Right lobe of liver (tissue), 6 donors: ENCODE measurements around the gene HIGD2A. TPM values are rescaled to one million over a fixed set of nuclear protein-coding genes. Genes with fewer than 3 reads are reported as not detected.

ENCODE experiments used
- ATAC-seq, 4 donors: fragments of 200-7000 bp; cut with Tn5 transposase; one replicate each; pipeline ENCODE4 v1.9.1; 2020; ENCODE audit warnings: mild to moderate bottlenecking in 4 of 4, moderate library complexity in 4 of 4
- DNase-seq, 3 donors: peaks; one replicate each; pipeline ENCODE4 v3.0.0-alpha.2; 2020
- H3K27ac ChIP-seq, 3 donors: fragments of 200-600 bp; one replicate each; pipeline ENCODE4 v1.8.0; 2022
- H3K27me3 ChIP-seq, 2 donors: fragments of 200-600 bp; one replicate each; pipeline ENCODE4 v1.8.0; 2022
- H3K36me3 ChIP-seq, 4 donors: fragments of 200-600 bp; sonication (generic) in 1 of 4; one replicate each; pipeline versions ENCODE4 v1.5.1 to v1.8.0; 2017 to 2022; ENCODE audit warnings: control low read depth in 1 of 4
- H3K4me1 ChIP-seq, 4 donors: fragments of 200-600 bp; sonication (generic) in 1 of 4; one replicate each; pipeline versions ENCODE4 v1.5.1 to v1.8.0; 2017 to 2022; ENCODE audit warnings: control low read depth in 1 of 4
- H3K4me3 ChIP-seq, 3 donors: fragments of 200-600 bp; one replicate each; pipeline ENCODE4 v1.8.0; 2022
- H3K9me3 ChIP-seq, 4 donors: fragments of 200-600 bp; sonication (generic) in 1 of 4; one replicate each; pipeline versions ENCODE4 v1.5.1 to v1.8.0; 2017 to 2022; ENCODE audit warnings: control low read depth in 1 of 4
- POLR2A ChIP-seq: fragments of 450-650 bp; IDR thresholded peaks from one replicate; pipeline ENCODE4 v1.6.1; 2017; ENCODE audit warnings: antibody characterized with exemption, mild to moderate bottlenecking
- WGBS: methylation state at CpG from one replicate; pipeline ENCODE4 v1.1.6; 2018; ENCODE audit warnings: low coverage, low lambda C conversion rate; ENCODE audit not compliant: insufficient coverage; ENCODE audit errors: missing lambda C conversion rate; 5-methylcytosine and 5-hydroxymethylcytosine counted together
- intact Hi-C, 2 donors: fragments of 100-400 bp; cut with DNase I; formaldehyde crosslinking; loops; one replicate each; pipeline versions ENCODE4 v1.11.2 to v1.14.1; 2022
- total RNA-seq, 6 experiments: library from RNA; depleted of rRNA in 2 of 6; stranded (reverse); fragments of >200 nt in 2 of 6; fragmentation: NEBNext Ultra II Directional in 3 of 6; extraction: Animal tissue kit (Norgen Biotek cat#: 25700) in 3 of 6; gene quantifications; one replicate each; pipeline versions ENCODE4 v1.1.0 to v1.2.4, GENCODE V29; 2016 to 2023
- TF ChIP-seq, protein P1 (sequence below), 4 donors: fragments of 200-600 bp in 3 of 4; fragments of 450-650 bp in 1 of 4; IDR thresholded peaks; one replicate each; pipeline versions ENCODE4 v1.5.1 to v1.8.0; 2016 to 2022; ENCODE audit warnings: antibody characterized with exemption in 4 of 4, mild to moderate bottlenecking in 2 of 4
- donor health status: DM: no; HTN: yes; CAD: no.
- donor health status: DM: no; HTN: no; CAD: no.
- donor health status: DM: no; HTN: no; CAD: no.
- donor health status: DM: no; HTN: yes; CAD: no.
- donor health status: DM: no; HTN: yes; CAD: no.

HIGD2A gene
- total RNA-seq, 6 experiments from 2014 or later: 39.0 to 107 (median 56.5) TPM

- DNase-seq (no peak), ATAC-seq (no peak)
- intact Hi-C loops: no loop called here
- Histone ChIP-seq H3K9me3 (no peaks in the 10 kb centered on the region), H3K4me1 (no peaks in the 10 kb centered on the region), H3K36me3 (no peaks in the 10 kb centered on the region), H3K27ac (no peak overlapping the region), H3K27me3 (no peaks in the 10 kb centered on the region), H3K4me3 (no peak overlapping the region)
- TF ChIP-seq, protein P1, sequence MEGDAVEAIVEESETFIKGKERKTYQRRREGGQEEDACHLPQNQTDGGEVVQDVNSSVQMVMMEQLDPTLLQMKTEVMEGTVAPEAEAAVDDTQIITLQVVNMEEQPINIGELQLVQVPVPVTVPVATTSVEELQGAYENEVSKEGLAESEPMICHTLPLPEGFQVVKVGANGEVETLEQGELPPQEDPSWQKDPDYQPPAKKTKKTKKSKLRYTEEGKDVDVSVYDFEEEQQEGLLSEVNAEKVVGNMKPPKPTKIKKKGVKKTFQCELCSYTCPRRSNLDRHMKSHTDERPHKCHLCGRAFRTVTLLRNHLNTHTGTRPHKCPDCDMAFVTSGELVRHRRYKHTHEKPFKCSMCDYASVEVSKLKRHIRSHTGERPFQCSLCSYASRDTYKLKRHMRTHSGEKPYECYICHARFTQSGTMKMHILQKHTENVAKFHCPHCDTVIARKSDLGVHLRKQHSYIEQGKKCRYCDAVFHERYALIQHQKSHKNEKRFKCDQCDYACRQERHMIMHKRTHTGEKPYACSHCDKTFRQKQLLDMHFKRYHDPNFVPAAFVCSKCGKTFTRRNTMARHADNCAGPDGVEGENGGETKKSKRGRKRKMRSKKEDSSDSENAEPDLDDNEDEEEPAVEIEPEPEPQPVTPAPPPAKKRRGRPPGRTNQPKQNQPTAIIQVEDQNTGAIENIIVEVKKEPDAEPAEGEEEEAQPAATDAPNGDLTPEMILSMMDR (IDR thresholded peaks at IDR 0.05): no peak
- TF ChIP-seq POLR2A: no peak
- WGBS: 74% methylated on average over 1 of the region's 1 CpG
Observed at GRCh38 chr5:176426876-176427275, 38.3 kb downstream of the HIGD2A start.

- TF ChIP-seq, protein P1 (IDR thresholded peaks at IDR 0.05): no peak
- no peak for TF ChIP-seq POLR2A
- DNase-seq: peak in 1 of 3 donors; percentile 1
- 68% methylated on average over 4 of the region's 4 CpGs for WGBS
- Histone ChIP-seq H3K27ac (no peak overlapping the region), H3K36me3 (no peaks in the 10 kb centered on the region), H3K4me3 (no peak overlapping the region), H3K4me1 (no peaks in the 10 kb centered on the region), H3K27me3 (no peaks in the 10 kb centered on the region), H3K9me3 (no peaks in the 10 kb centered on the region)
- no peak for ATAC-seq
- intact Hi-C loops: no loop called here
Observed at GRCh38 chr5:176427971-176428370, 39.4 kb downstream of the HIGD2A start.

DNA sequence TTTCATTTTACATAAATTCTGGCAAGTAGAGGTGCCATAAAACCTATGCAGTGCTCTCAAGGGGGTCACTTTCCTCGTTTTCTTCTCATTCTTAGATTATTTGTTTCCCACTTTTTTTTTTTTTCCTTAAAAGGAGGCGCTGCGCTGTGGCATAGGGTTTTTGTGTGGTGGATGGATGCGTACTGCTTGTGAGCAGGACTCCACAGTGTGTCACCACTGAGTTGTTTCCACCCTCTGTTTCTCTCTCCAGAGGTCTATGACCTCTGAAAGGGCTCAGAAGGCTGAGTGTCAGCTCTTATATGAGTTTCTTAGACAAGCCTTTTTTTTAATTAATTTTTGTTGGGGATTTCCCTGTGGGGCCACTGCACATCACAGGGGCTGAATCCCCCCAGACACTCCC is 41.4 kb downstream of the HIGD2A start:
- H3K4me3 ChIP-seq: no peak overlapping the region
- H3K27me3 ChIP-seq: no peaks in the 10 kb centered on the region
- 44% methylated on average over 4 of the region's 4 CpGs for WGBS
- TF ChIP-seq POLR2A: no peak
- TF ChIP-seq, protein P1 (IDR thresholded peaks at IDR 0.05): peak in 2 of 4 donors; percentile 21 to 28
- H3K4me1 ChIP-seq: no peaks in the 10 kb centered on the region
- intact Hi-C loops: no loop called here
- no peaks in the 10 kb centered on the region for H3K36me3 ChIP-seq
- H3K9me3 ChIP-seq: no peaks in the 10 kb centered on the region
- ATAC-seq (peak in 3 of 4 donors; percentile 51 to 67 (median 56)), DNase-seq (no peak)
- no peak overlapping the region for H3K27ac ChIP-seq

- 86% methylated on average over 5 of the region's 5 CpGs for WGBS
- no peak for DNase-seq
- Histone ChIP-seq H3K4me1 (no peaks in the 10 kb centered on the region), H3K27ac (no peak overlapping the region), H3K9me3 (no peaks in the 10 kb centered on the region), H3K36me3 (no peaks in the 10 kb centered on the region), H3K4me3 (no peak overlapping the region), H3K27me3 (no peaks in the 10 kb centered on the region)
- TF ChIP-seq, protein P1 (IDR thresholded peaks at IDR 0.05): no peak
- TF ChIP-seq POLR2A: no peak
- intact Hi-C loops: no loop called here
- no peak for ATAC-seq
Observed at GRCh38 chr5:176432707-176433106, 44.2 kb downstream of the HIGD2A start.

DNA sequence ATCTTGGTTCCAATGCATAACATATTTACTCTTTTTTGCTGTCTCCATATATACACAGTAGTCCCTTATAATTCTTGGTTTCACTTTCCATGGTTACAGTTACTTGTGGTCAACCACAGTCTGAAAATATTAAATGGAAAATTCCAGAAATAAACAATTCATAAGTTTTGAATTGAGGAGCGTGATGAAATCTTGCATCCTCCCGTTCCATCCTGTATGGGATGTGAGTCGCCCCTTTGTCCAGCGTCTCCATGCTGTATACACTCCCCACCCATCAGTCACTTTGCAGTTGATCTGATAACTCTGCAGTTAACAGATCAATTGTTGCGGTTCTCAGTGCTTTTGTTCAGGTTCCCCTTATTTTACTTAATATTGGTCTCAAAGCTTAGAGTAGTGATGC is 48.1 kb downstream of the HIGD2A start:
- no peaks in the 10 kb centered on the region for H3K36me3 ChIP-seq
- H3K27me3 ChIP-seq: no peaks in the 10 kb centered on the region
- 18% methylated on average over 5 of the region's 5 CpGs for WGBS
- H3K4me3 ChIP-seq: no peak overlapping the region
- intact Hi-C loops: no loop called here
- H3K4me1 ChIP-seq: no peaks in the 10 kb centered on the region
- peak in 2 of 4 donors; percentile 39 to 54 for ATAC-seq
- TF ChIP-seq, protein P1 (IDR thresholded peaks at IDR 0.05): no peak
- TF ChIP-seq POLR2A: no peak
- no peak overlapping the region for H3K27ac ChIP-seq
- H3K9me3 ChIP-seq: no peaks in the 10 kb centered on the region
- DNase-seq: no peak
